CD4-positive, CD25-positive, alpha-beta regulatory T cell (primary cell): ENCODE data around the gene FAT2. TPM values are rescaled to one million over a fixed set of nuclear protein-coding genes. Genes with fewer than 3 reads are reported as not detected.

Experiments used
- ATAC-seq, 2 donors: fragments of 150-1000 bp; cut with Tn5 transposase; one replicate each; pipeline ENCODE4 v1.10.0; 2021; ENCODE audit warnings: low read depth in 2 of 2, moderate number of reproducible peaks in 2 of 2, moderate library complexity in 1 of 2
- DNase-seq, 3 donors: peaks; one replicate each; pipeline versions ENCODE4 v3.0.0 to v3.0.0-alpha.2; 2012 to 2022; ENCODE audit warnings: mixed read lengths in 1 of 3
- H3K27ac ChIP-seq: one replicate; pipeline ENCODE4 v1.7.0; 2013; ENCODE audit warnings: mild to moderate bottlenecking, low read length; ENCODE audit not compliant: insufficient read depth, poor library complexity, severe bottlenecking
- H3K27me3 ChIP-seq: one replicate; pipeline ENCODE4 v1.7.0; 2013; ENCODE audit warnings: low read length; ENCODE audit not compliant: control insufficient read depth, insufficient read depth
- H3K36me3 ChIP-seq: one replicate; pipeline ENCODE4 v1.7.0; 2013; ENCODE audit warnings: mild to moderate bottlenecking, low read length, moderate library complexity; ENCODE audit not compliant: control insufficient read depth, insufficient read depth
- H3K4me1 ChIP-seq: 2 replicates; pipeline ENCODE4 v1.7.0; 2013; ENCODE audit warnings: mild to moderate bottlenecking, low read length; ENCODE audit not compliant: insufficient read depth, control insufficient read depth, poor library complexity, severe bottlenecking
- H3K4me3 ChIP-seq: one replicate; pipeline ENCODE4 v1.7.0; 2013; ENCODE audit warnings: low read depth, mild to moderate bottlenecking, low read length, moderate library complexity
- H3K9me3 ChIP-seq, 2 experiments: 1 replicate in 1 of 2; 2 replicates in 1 of 2; pipeline ENCODE4 v1.7.0; 2013; ENCODE audit warnings: low read length in 2 of 2, mild to moderate bottlenecking in 1 of 2, moderate library complexity in 1 of 2; ENCODE audit not compliant: control insufficient read depth in 2 of 2
- H3K27ac Mint-ChIP-seq, 3 donors: one replicate each; pipeline ENCODE4 v1.8.0; 2020 to 2022; ENCODE audit warnings: mild to moderate bottlenecking in 3 of 3, mixed read lengths in 3 of 3, moderate library complexity in 2 of 3
- H3K27me3 Mint-ChIP-seq: one replicate; pipeline ENCODE4 v1.8.0; 2022; ENCODE audit warnings: mild to moderate bottlenecking, mixed read lengths
- H3K36me3 Mint-ChIP-seq: one replicate; pipeline ENCODE4 v1.8.0; 2020; ENCODE audit warnings: mixed read lengths
- H3K4me1 Mint-ChIP-seq, 4 donors: one replicate each; pipeline ENCODE4 v1.8.0; 2020 to 2022; ENCODE audit warnings: mixed read lengths in 4 of 4, mild to moderate bottlenecking in 1 of 4
- H3K4me3 Mint-ChIP-seq, 4 donors: one replicate each; pipeline ENCODE4 v1.8.0; 2020 to 2022; ENCODE audit warnings: mild to moderate bottlenecking in 4 of 4, mixed read lengths in 4 of 4, moderate library complexity in 3 of 4
- H3K9me3 Mint-ChIP-seq, 7 donors: one replicate each; pipeline ENCODE4 v1.8.0; 2020 to 2022; ENCODE audit warnings: mixed read lengths in 7 of 7, mild to moderate bottlenecking in 3 of 7, moderate library complexity in 2 of 7
- polyA plus RNA-seq, 4 donors: library from polyadenylated mRNA; unstranded; fragments of 300-500 nt; fragmentation: Illumina TruSeq; gene quantifications; one replicate each; pipeline ENCODE4 v1.2.3, GENCODE V29; 2021
- total RNA-seq: library from RNA; stranded (reverse); gene quantifications from one replicate; pipeline ENCODE4 v1.2.3, GENCODE V29; 2022

The FAT2 gene
- total and polyA plus RNA-seq, 5 donors from 2014 or later, result 0.05 TPM; not detected in 4

DNA sequence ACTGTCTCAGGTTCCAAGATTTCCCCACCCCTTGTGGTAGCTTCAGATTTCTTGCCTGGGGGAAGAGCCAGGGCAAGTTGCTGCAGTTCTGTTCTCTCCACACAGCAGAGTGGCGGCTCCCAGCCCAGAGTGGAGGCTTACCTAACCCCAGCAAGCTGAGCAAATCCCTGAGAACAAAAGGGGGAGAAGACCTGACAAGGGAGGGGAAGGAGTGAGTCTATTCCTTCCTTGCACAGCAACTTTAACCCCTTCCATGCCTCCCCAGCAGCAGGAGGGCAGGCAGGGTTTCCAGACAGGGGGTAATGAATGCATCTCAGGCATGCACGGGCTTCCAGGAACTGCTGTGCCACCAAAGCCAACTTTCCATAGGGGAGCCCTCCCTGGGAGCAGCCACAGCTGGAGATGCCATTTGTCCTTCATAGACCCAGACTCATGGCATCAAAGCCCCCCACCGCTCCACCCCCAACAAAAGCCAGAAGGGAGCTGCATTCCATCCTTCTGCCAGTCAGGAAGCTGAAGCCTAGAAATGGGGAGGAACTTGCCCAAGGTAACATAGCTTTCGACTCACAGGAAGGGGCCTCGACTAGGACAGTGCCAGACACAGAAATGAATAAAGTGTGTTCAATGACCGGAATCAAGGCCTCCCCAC lies 28.8 kb upstream of the FAT2 start:
- peaks cover 0 to 2% (median 0%) of the 10 kb centered on the region in 7 donors for H3K9me3 Mint-ChIP-seq
- H3K36me3 Mint-ChIP-seq, result no peaks in the 10 kb centered on the region

DNA sequence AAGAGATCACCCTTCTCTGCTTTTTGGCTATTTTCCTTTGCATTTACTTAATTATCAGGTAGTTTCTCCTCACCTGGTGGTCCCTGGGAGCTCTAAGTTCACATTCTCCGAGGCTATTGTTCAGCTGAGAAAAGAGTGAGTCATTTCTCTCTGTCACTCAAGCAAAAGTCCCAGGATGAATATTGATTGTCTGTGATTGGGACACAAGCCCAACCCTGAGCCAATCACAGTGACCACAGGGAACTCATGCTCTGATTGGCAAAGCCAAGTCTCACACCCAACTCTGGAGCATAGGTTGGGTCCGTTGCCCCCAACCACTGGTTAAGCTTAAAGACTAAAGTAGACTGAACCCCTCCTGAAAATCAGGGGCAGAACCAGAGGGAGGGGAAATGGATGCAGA lies 27.8 kb upstream of the FAT2 start:
- Mint-ChIP-seq H3K27ac (no peak overlapping the region), H3K36me3 (no peaks in the 10 kb centered on the region), H3K9me3 (peaks cover 0 to 2% (median 0%) of the 10 kb centered on the region in 7 donors), H3K4me3 (no peak overlapping the region), H3K27me3 (peaks cover 21% of the 10 kb centered on the region), H3K4me1 (peaks cover 0 to 24% (median 0%) of the 10 kb centered on the region in 4 donors)
- no peak overlapping the region for H3K4me3 ChIP-seq
- H3K36me3 ChIP-seq, result no peaks in the 10 kb centered on the region
- H3K9me3 ChIP-seq, result no peaks in the 10 kb centered on the region
- H3K27ac ChIP-seq, result no peak overlapping the region
- peaks cover 6% of the 10 kb centered on the region for H3K4me1 ChIP-seq
- ATAC-seq (no peak), DNase-seq (no peak)
- peaks cover 3% of the 10 kb centered on the region for H3K27me3 ChIP-seq

More for the DNA sequence above, 28.8 kb upstream of the FAT2 start:
- peaks cover 21% of the 10 kb centered on the region for H3K27me3 Mint-ChIP-seq
- ATAC-seq (no peak), DNase-seq (no peak)
- Histone ChIP-seq H3K27me3 (peaks cover 3% of the 10 kb centered on the region), H3K27ac (no peak overlapping the region), H3K4me3 (no peak overlapping the region), H3K9me3 (no peaks in the 10 kb centered on the region), H3K36me3 (no peaks in the 10 kb centered on the region), H3K4me1 (no peaks in the 10 kb centered on the region)
- H3K27ac Mint-ChIP-seq, result no peak overlapping the region
- no peak overlapping the region for H3K4me3 Mint-ChIP-seq
- peaks cover 0 to 14% (median 0%) of the 10 kb centered on the region in 4 donors for H3K4me1 Mint-ChIP-seq

GRCh38 chr5:151617841-151618710 lies 26.9 kb upstream of the FAT2 start:
- peaks cover 0 to 32% (median 3%) of the 10 kb centered on the region in 4 donors for H3K4me1 Mint-ChIP-seq
- no peak overlapping the region for H3K27ac ChIP-seq
- H3K27ac Mint-ChIP-seq, result peak overlapping the region in 1 of 3 donors; percentile 15
- ATAC-seq, result no peak
- H3K9me3 Mint-ChIP-seq, result peaks cover 0 to 2% (median 0%) of the 10 kb centered on the region in 7 donors
- peaks cover 21% of the 10 kb centered on the region for H3K27me3 Mint-ChIP-seq
- H3K27me3 ChIP-seq, result peaks cover 3% of the 10 kb centered on the region
- DNase-seq, result no peak
- H3K4me1 ChIP-seq, result peaks cover 14% of the 10 kb centered on the region
- H3K36me3 Mint-ChIP-seq, result no peaks in the 10 kb centered on the region
- no peak overlapping the region for H3K4me3 ChIP-seq
- no peak overlapping the region for H3K4me3 Mint-ChIP-seq
- no peaks in the 10 kb centered on the region for H3K36me3 ChIP-seq
- no peaks in the 10 kb centered on the region for H3K9me3 ChIP-seq

DNA sequence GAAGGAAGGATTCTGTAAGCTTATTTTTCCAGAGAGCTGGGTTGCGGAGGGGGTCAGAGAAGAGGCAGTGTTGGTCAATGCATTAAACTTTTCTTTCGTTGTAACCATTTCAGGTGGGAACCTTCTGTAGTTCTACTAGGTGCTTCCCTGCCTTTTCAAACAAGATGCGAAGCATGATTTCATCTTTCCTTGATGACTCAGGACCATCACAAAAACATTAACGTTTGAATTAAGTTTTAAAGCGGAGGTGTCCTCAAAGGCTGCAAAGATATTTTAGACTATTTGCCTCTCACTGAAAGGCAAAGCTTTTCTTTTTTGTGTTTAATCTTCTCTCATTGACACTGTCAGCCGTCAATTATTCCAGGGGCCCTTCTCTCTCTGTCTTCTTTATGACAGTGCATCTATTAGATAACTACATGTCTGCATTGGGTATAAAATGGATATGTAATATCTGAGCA lies 26.3 kb upstream of the FAT2 start:
- no peak for DNase-seq
- Mint-ChIP-seq H3K27ac (no peak overlapping the region), H3K9me3 (peaks cover 0 to 3% (median 0%) of the 10 kb centered on the region in 7 donors), H3K4me3 (no peak overlapping the region), H3K36me3 (no peaks in the 10 kb centered on the region), H3K27me3 (peaks cover 21% of the 10 kb centered on the region), H3K4me1 (peaks cover 0 to 39% (median 5%) of the 10 kb centered on the region in 4 donors)
- no peak overlapping the region for H3K27ac ChIP-seq
- ATAC-seq, result no peak
- no peaks in the 10 kb centered on the region for H3K9me3 ChIP-seq
- H3K4me1 ChIP-seq, result peaks cover 21% of the 10 kb centered on the region
- H3K36me3 ChIP-seq, result no peaks in the 10 kb centered on the region
- H3K27me3 ChIP-seq, result peaks cover 3% of the 10 kb centered on the region
- no peak overlapping the region for H3K4me3 ChIP-seq

- no peak overlapping the region for H3K27ac ChIP-seq
- Mint-ChIP-seq H3K36me3 (no peaks in the 10 kb centered on the region), H3K4me1 (peaks cover 0 to 46% (median 5%) of the 10 kb centered on the region in 4 donors), H3K27ac (peak overlapping the region in 2 of 3 donors; percentile 42 to 74), H3K27me3 (peaks cover 18% of the 10 kb centered on the region), H3K4me3 (no peak overlapping the region), H3K9me3 (peaks cover 0 to 2% (median 0%) of the 10 kb centered on the region in 7 donors)
- no peak overlapping the region for H3K4me3 ChIP-seq
- ATAC-seq (no peak), DNase-seq (no peak)
- H3K27me3 ChIP-seq, result peaks cover 3% of the 10 kb centered on the region
- H3K4me1 ChIP-seq, result peaks cover 21% of the 10 kb centered on the region
- no peaks in the 10 kb centered on the region for H3K36me3 ChIP-seq
- no peaks in the 10 kb centered on the region for H3K9me3 ChIP-seq
Observed at GRCh38 chr5:151615431-151615830, 24.3 kb upstream of the FAT2 start.

GRCh38 chr5:151614565-151614964 lies 23.4 kb upstream of the FAT2 start:
- Histone ChIP-seq H3K4me3 (no peak overlapping the region), H3K27ac (no peak overlapping the region), H3K9me3 (no peaks in the 10 kb centered on the region), H3K36me3 (no peaks in the 10 kb centered on the region), H3K4me1 (peaks cover 21% of the 10 kb centered on the region), H3K27me3 (peaks cover 3% of the 10 kb centered on the region)
- DNase-seq (no peak), ATAC-seq (no peak)
- H3K36me3 Mint-ChIP-seq, result no peaks in the 10 kb centered on the region
- peaks cover 0 to 46% (median 5%) of the 10 kb centered on the region in 4 donors for H3K4me1 Mint-ChIP-seq
- peak overlapping the region in 1 of 4 donors; percentile 39 for H3K4me3 Mint-ChIP-seq
- H3K27me3 Mint-ChIP-seq, result peaks cover 20% of the 10 kb centered on the region
- H3K9me3 Mint-ChIP-seq, result peaks cover 0 to 2% (median 0%) of the 10 kb centered on the region in 7 donors
- H3K27ac Mint-ChIP-seq, result peak overlapping the region in 2 of 3 donors; percentile 20 to 94

- Mint-ChIP-seq H3K27me3 (peaks cover 17% of the 10 kb centered on the region), H3K36me3 (no peaks in the 10 kb centered on the region), H3K9me3 (peaks cover 0 to 2% (median 0%) of the 10 kb centered on the region in 7 donors), H3K4me3 (peak overlapping the region in 3 of 4 donors; percentile 17 to 83 (median 82)), H3K4me1 (peaks cover 0 to 46% (median 5%) of the 10 kb centered on the region in 4 donors), H3K27ac (peak overlapping the region; percentile 88 to 97 (median 94))
- H3K36me3 ChIP-seq, result no peaks in the 10 kb centered on the region
- H3K27me3 ChIP-seq, result no peaks in the 10 kb centered on the region
- H3K4me3 ChIP-seq, result peak overlapping the region; percentile 46
- DNase-seq, result peak in 2 of 3 donors; percentile 53 to 87
- H3K9me3 ChIP-seq, result no peaks in the 10 kb centered on the region
- ATAC-seq, result peak; percentile 79 to 85
- H3K4me1 ChIP-seq, result peaks cover 21% of the 10 kb centered on the region
- no peak overlapping the region for H3K27ac ChIP-seq
Observed at GRCh38 chr5:151612689-151613427, 21.7 kb upstream of the FAT2 start.
